ENCODE data around the gene NDC1. TPM values are rescaled to one million over a fixed set of nuclear protein-coding genes. Genes with fewer than 3 reads are reported as not detected.

The NDC1 gene
- total and polyA plus RNA-seq, 7 donors, result 3.0 to 12.1 (median 5.7) TPM

DNA sequence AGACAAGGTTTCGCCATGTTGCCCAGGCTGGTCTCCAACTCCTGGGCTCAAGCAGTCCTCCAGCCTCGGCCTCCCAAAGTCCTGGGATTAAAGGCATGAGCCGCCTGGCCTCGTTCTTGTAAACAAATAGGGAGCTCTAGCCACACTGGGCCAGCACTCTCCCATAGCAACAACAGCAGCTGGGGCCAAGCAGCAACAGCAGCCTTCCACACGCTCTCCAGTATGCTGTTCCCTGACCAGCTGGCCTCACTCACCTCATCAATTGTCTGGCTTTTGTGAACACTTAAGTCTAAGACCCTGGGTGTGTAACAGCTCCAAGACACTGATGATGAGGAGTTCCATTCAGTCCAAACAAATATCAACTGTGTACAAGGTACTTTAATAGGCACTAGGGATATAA is 82.2 kb downstream of the NDC1 start:
- ATAC-seq (no peak), DNase-seq (no peak)
- 71 to 77% (median 76%) methylated on average over 5 of the region's 5 CpGs for WGBS, 3 donors
- H3K27me3 ChIP-seq (ENCODE audit: insufficient read depth in 3 of 3, low read length in 2 of 3), result no peaks in the 10 kb centered on the region
- H3K4me1 ChIP-seq, result no peaks in the 10 kb centered on the region
- H3K4me3 ChIP-seq, result no peak overlapping the region
- no peak overlapping the region for H3K27ac ChIP-seq
- no peaks in the 10 kb centered on the region for H3K36me3 ChIP-seq (ENCODE audit: insufficient read depth in 1 of 2, low read depth in 1 of 2)
- H3K9me3 ChIP-seq, result no peaks in the 10 kb centered on the region
- intact Hi-C loops (cut with DNase I), result loop anchor here in 1 of 2 donors (2.0 kb wide), 1 partner anchor 271 kb away; no protein-coding TSS in a partner anchor
- TF ChIP-seq CTCF (IDR thresholded peaks at IDR 0.05), result no peak

- Histone ChIP-seq H3K36me3 (ENCODE audit: insufficient read depth in 1 of 2, low read depth in 1 of 2) (no peaks in the 10 kb centered on the region), H3K27me3 (ENCODE audit: insufficient read depth in 3 of 3, low read length in 2 of 3) (no peaks in the 10 kb centered on the region), H3K27ac (no peak overlapping the region), H3K4me3 (no peak overlapping the region), H3K4me1 (no peaks in the 10 kb centered on the region), H3K9me3 (no peaks in the 10 kb centered on the region)
- no peak for DNase-seq
- TF ChIP-seq CTCF (IDR thresholded peaks at IDR 0.05), result peak; percentile 62
- 37 to 41% (median 41%) methylated on average over 6 of the region's 6 CpGs for WGBS, 3 donors
- intact Hi-C loops (cut with DNase I), result loop anchor here (2.0 to 5.0 kb wide), 3 partner anchors 117 to 270 kb away; no protein-coding TSS in a partner anchor
- peak; percentile 59 to 81 (median 74) for ATAC-seq
These were observed 83.4 kb downstream of the NDC1 start for GRCh38 chr1:53754484-53755312.

DNA sequence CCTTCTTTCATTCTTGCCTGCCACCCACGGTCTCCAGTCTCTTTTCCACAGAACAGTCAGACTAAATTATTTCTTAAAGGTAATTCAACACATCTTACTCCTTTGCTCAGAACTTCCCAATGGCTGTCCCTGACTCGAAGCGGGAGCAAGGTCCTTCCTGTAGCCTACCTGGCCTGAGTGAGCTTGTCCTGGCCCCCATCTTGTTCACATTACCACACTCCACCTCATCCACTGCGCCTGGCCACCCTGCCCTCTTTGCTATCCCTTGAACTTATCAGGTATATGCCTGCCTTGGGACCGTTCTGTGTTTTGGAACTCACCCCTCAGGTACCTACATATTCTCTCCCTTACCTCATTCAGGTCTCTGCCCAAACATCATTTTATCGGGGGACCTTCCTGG is 85.8 kb downstream of the NDC1 start:
- Histone ChIP-seq H3K27ac (no peak overlapping the region), H3K4me3 (no peak overlapping the region), H3K27me3 (ENCODE audit: insufficient read depth in 3 of 3, low read length in 2 of 3) (no peaks in the 10 kb centered on the region), H3K9me3 (no peaks in the 10 kb centered on the region), H3K4me1 (no peaks in the 10 kb centered on the region), H3K36me3 (ENCODE audit: insufficient read depth in 1 of 2, low read depth in 1 of 2) (no peaks in the 10 kb centered on the region)
- TF ChIP-seq CTCF (IDR thresholded peaks at IDR 0.05), result no peak
- WGBS, 3 donors, result 91 to 92% (median 92%) methylated on average over 6 of the region's 6 CpGs
- intact Hi-C loops (cut with DNase I), result loop anchor here (5.0 kb wide), 2 partner anchors 115 to 265 kb away; no protein-coding TSS in a partner anchor
- DNase-seq, result no peak
- ATAC-seq, result no peak

DNA sequence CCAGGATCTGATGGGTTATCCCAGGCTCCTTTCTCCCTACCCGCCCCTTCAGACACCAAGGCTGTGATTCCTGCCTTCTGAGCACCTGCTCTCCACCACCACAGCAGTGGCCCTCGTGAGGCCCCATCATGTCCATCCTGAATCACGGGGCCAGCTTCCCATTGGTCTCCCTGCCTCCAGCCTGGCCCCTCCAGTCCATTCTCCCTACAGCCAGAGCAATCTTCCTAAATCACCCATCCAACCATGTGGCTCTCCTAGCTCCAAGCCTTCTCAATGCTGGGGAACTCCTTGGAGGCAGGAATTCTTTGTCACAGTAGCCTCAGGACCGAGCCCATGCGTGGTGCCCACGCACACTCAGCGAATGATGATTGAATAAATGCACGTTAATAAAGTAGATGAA is 90.3 kb downstream of the NDC1 start:
- DNase-seq (no peak), ATAC-seq (no peak)
- Histone ChIP-seq H3K27me3 (ENCODE audit: insufficient read depth in 3 of 3, low read length in 2 of 3) (peaks cover 0 to 6% (median 0%) of the 10 kb centered on the region in 3 donors), H3K27ac (no peak overlapping the region), H3K4me3 (no peak overlapping the region), H3K36me3 (ENCODE audit: insufficient read depth in 1 of 2, low read depth in 1 of 2) (no peaks in the 10 kb centered on the region), H3K9me3 (no peaks in the 10 kb centered on the region), H3K4me1 (no peaks in the 10 kb centered on the region)
- WGBS, 3 donors, result 83 to 89% (median 88%) methylated on average over 8 of the region's 8 CpGs
- intact Hi-C loops (cut with DNase I), result no loop called here
- no peak for TF ChIP-seq CTCF (IDR thresholded peaks at IDR 0.05)

All from psoas muscle (tissue), 8 donors.